Panc1 (cell line): Measurements from ENCODE around the gene IRX4. TPM values are rescaled to one million over a fixed set of nuclear protein-coding genes. Genes with fewer than 3 reads are reported as not detected.

Experiments
- ATAC-seq: fragments of 200-7000 bp; cut with Tn5 transposase; 2 replicates; pipeline ENCODE4 v1.9.1; 2020; ENCODE audit warnings: mild to moderate bottlenecking, moderate library complexity
- BruUV-seq: library from RNA; stranded (reverse); fragments of 400-500 nt; replicated peaks from 2 replicates; lab custom pipeline; 2021; lab: Mats Ljungman, UMichigan
- CTCF ChIA-PET: fragments of 300-600 bp; sonication (Branson Sonifier 250); formaldehyde crosslinking; loops from one replicate; lab custom pipeline; 2022; ENCODE audit warnings: antibody characterized with exemption; lab: Charles Lee
- POLR2A ChIA-PET: fragments of 300-600 bp; sonication (Branson Sonifier 250); formaldehyde crosslinking; loops from one replicate; lab custom pipeline; 2022; ENCODE audit warnings: antibody characterized with exemption; lab: Charles Lee
- DNase-seq: peaks from one replicate; pipeline ENCODE4 v3.0.0-alpha.2; 2010; ENCODE audit warnings: low read depth, low spot score
- H3K27ac ChIP-seq: 2 replicates; pipeline ENCODE4 v1.5.1; 2011; ENCODE audit warnings: mild to moderate bottlenecking, low read length, inconsistent platforms
- H3K27me3 ChIP-seq: fragments of 200-500 bp; sonication (Bioruptor generic); 2 replicates; pipeline ENCODE4 v1.6.0; 2014; ENCODE audit warnings: low read length, inconsistent platforms; ENCODE audit not compliant: control insufficient read depth, insufficient read depth
- H3K36me3 ChIP-seq: fragments of 200-500 bp; sonication (Bioruptor generic); 2 replicates; pipeline ENCODE4 v1.5.1; 2014; ENCODE audit warnings: inconsistent platforms, mild to moderate bottlenecking, low read length, moderate library complexity; ENCODE audit not compliant: control insufficient read depth, insufficient read depth
- H3K4me1 ChIP-seq: 2 replicates; pipeline ENCODE4 v1.5.1; 2011; ENCODE audit warnings: inconsistent platforms, mild to moderate bottlenecking, low read length, moderate library complexity; ENCODE audit not compliant: control insufficient read depth, insufficient read depth
- H3K4me3 ChIP-seq, 2 experiments: 2 replicates each; pipeline ENCODE4 v1.5.1; 2011 to 2012; ENCODE audit warnings: low read depth in 2 of 2, low read length in 2 of 2, mild to moderate bottlenecking in 2 of 2, inconsistent platforms in 1 of 2, moderate library complexity in 1 of 2
- H3K9me3 ChIP-seq: fragments of 200-500 bp; sonication (Bioruptor generic); 2 replicates; pipeline ENCODE4 v1.5.1; 2014; ENCODE audit warnings: low read depth, mild to moderate bottlenecking, inconsistent platforms, low read length, moderate library complexity; ENCODE audit not compliant: control insufficient read depth, insufficient read depth
- POLR2AphosphoS5 ChIP-seq: IDR thresholded peaks from 2 replicates; pipeline ENCODE4 v1.6.1; 2012; ENCODE audit warnings: mild to moderate bottlenecking, low read depth, low read length, moderate library complexity
- SIN3A ChIP-seq: IDR thresholded peaks from 2 replicates; pipeline ENCODE4 v1.6.1; 2012; ENCODE audit warnings: low read depth, mild to moderate bottlenecking, low read length, moderate library complexity, borderline replicate concordance; ENCODE audit not compliant: insufficient read depth
- TCF7L2 ChIP-seq: IDR thresholded peaks from 2 replicates; pipeline ENCODE4 v1.6.1; 2011; ENCODE audit warnings: mild to moderate bottlenecking, low read depth, low read length, inconsistent platforms
- in situ Hi-C: cut with HindIII; loops from 2 replicates; pipeline ENCODE4 v1.10.0; 2016; ENCODE audit warnings: low sequenced_read_pairs, low pct_unique_long_range_greater_than_20kb
- intact Hi-C: fragments of 100-400 bp; cut with micrococcal nuclease; formaldehyde crosslinking; loops from one replicate; pipeline ENCODE4 v1.10.0; 2022; ENCODE audit not compliant: unreplicated experiment
- total RNA-seq: library from RNA; stranded (reverse); gene quantifications from one replicate; pipeline ENCODE4 v1.2.1, GENCODE V29; 2021; ENCODE audit not compliant: unreplicated experiment
- TF ChIP-seq, protein P1 (sequence below), 2 experiments: IDR thresholded peaks; 2 replicates each; pipeline ENCODE4 v1.6.1; 2011 to 2012; ENCODE audit warnings: low read depth in 2 of 2, control low read depth in 1 of 2, low read length in 1 of 2, mild to moderate bottlenecking in 1 of 2, moderate library complexity in 1 of 2; ENCODE audit not compliant: insufficient read depth in 1 of 2
- TF ChIP-seq, protein P2 (sequence below): fragments of 450-650 bp; IDR thresholded peaks from 2 replicates; pipeline ENCODE4 v1.5.1; 2017; ENCODE audit warnings: mild to moderate bottlenecking

The IRX4 gene
- total RNA-seq, 1 experiment from 2014 or later: 0.18 TPM

DNA sequence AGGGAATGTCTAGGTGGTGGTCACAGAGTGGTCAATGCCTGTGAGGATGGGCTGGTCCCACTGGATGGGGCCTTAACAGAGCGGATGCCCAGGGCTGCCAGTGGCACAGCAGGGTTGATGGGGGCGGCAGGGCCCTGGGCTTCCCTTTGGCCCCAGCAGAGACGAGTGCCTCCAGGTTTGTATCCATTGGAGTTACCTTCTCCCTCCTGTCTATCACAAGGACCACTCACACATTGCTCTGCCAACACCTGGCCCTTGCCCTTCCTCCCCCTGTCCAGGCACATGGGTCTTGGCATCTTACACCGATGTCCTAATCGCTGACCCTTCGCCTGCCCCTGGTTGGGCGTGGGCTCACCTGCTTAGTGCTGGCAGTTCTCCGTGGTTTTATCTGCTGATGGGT, 26.2 kb upstream of the IRX4 start:
- no peak overlapping the region for H3K4me3 ChIP-seq
- no peak overlapping the region for H3K27ac ChIP-seq
- no TSS peak for BruUV-seq
- CTCF ChIA-PET: no interaction called here
- H3K27me3 ChIP-seq: peaks cover under 1% of the 10 kb centered on the region; the same call in 1 of the 2 replicates
- in situ Hi-C loops (no loop called here), intact Hi-C loops (no loop called here)
- POLR2A ChIA-PET: no interaction called here
- H3K36me3 ChIP-seq: no peaks in the 10 kb centered on the region
- H3K9me3 ChIP-seq: 0 out of 2 replicates have a peak, but pooled peaks cover 5% of the 10 kb centered on the region
- DNase-seq (no peak), ATAC-seq (no peak)
- H3K4me1 ChIP-seq: no peaks in the 10 kb centered on the region
- TF ChIP-seq TCF7L2 (no peak), POLR2AphosphoS5 (no peak), SIN3A (no peak)
- TF ChIP-seq, protein P1, sequence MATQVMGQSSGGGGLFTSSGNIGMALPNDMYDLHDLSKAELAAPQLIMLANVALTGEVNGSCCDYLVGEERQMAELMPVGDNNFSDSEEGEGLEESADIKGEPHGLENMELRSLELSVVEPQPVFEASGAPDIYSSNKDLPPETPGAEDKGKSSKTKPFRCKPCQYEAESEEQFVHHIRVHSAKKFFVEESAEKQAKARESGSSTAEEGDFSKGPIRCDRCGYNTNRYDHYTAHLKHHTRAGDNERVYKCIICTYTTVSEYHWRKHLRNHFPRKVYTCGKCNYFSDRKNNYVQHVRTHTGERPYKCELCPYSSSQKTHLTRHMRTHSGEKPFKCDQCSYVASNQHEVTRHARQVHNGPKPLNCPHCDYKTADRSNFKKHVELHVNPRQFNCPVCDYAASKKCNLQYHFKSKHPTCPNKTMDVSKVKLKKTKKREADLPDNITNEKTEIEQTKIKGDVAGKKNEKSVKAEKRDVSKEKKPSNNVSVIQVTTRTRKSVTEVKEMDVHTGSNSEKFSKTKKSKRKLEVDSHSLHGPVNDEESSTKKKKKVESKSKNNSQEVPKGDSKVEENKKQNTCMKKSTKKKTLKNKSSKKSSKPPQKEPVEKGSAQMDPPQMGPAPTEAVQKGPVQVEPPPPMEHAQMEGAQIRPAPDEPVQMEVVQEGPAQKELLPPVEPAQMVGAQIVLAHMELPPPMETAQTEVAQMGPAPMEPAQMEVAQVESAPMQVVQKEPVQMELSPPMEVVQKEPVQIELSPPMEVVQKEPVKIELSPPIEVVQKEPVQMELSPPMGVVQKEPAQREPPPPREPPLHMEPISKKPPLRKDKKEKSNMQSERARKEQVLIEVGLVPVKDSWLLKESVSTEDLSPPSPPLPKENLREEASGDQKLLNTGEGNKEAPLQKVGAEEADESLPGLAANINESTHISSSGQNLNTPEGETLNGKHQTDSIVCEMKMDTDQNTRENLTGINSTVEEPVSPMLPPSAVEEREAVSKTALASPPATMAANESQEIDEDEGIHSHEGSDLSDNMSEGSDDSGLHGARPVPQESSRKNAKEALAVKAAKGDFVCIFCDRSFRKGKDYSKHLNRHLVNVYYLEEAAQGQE (IDR thresholded peaks at IDR 0.05; ENCODE audit: insufficient read depth in 1 of 2, low read depth in 2 of 2, low read length in 1 of 2): no peak
- TF ChIP-seq, protein P2, sequence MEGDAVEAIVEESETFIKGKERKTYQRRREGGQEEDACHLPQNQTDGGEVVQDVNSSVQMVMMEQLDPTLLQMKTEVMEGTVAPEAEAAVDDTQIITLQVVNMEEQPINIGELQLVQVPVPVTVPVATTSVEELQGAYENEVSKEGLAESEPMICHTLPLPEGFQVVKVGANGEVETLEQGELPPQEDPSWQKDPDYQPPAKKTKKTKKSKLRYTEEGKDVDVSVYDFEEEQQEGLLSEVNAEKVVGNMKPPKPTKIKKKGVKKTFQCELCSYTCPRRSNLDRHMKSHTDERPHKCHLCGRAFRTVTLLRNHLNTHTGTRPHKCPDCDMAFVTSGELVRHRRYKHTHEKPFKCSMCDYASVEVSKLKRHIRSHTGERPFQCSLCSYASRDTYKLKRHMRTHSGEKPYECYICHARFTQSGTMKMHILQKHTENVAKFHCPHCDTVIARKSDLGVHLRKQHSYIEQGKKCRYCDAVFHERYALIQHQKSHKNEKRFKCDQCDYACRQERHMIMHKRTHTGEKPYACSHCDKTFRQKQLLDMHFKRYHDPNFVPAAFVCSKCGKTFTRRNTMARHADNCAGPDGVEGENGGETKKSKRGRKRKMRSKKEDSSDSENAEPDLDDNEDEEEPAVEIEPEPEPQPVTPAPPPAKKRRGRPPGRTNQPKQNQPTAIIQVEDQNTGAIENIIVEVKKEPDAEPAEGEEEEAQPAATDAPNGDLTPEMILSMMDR: no peak

DNA sequence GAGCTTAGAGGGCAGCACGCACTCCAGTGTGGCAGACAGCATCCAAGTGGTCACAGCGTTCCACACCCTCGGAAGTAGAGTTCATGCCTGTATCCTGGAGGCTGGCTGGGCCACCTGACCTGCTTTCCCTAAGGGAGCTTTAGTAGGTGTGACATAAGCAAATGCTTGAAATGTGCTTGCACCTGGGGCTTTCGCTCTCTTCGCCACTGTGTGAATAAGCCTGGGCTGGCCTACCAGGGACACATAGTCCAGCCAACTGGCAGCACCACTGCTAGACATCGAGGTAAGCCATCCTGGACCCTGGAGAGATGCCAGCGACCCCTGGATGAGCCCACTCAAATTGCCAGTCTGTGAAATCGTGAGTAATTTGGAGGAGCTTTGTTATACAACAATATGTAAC, 24.9 kb upstream of the IRX4 start:
- in situ Hi-C loops: no loop called here
- H3K4me1 ChIP-seq: no peaks in the 10 kb centered on the region
- intact Hi-C loops: no loop called here
- 0 out of 2 replicates have a peak, but pooled peaks cover 5% of the 10 kb centered on the region for H3K9me3 ChIP-seq
- ATAC-seq (no peak), DNase-seq (no peak)
- no peak overlapping the region for H3K4me3 ChIP-seq
- H3K27me3 ChIP-seq: no peaks in the 10 kb centered on the region; the same call in 1 of the 2 replicates
- no peaks in the 10 kb centered on the region for H3K36me3 ChIP-seq
- TF ChIP-seq POLR2AphosphoS5 (no peak), TCF7L2 (no peak)
- TF ChIP-seq, protein P2: no peak
- TF ChIP-seq, protein P1 (IDR thresholded peaks at IDR 0.05; ENCODE audit: insufficient read depth in 1 of 2, low read depth in 2 of 2, low read length in 1 of 2): no peak
- ChIA-PET CTCF (no interaction called here), POLR2A (no interaction called here)
- BruUV-seq: no TSS peak
- H3K27ac ChIP-seq: no peak overlapping the region
